ENCODE results near the gene SDR39U1. TPM values are rescaled to one million over a fixed set of nuclear protein-coding genes. Genes with fewer than 3 reads are reported as not detected.

Gene SDR39U1
- total RNA-seq, 1 experiment from 2014 or later: 61.8 TPM

GRCh38 chr14:24431569-24432258 is 10.9 kb downstream of the SDR39U1 start:
- Histone ChIP-seq H3K27ac (ENCODE audit: low read depth, low read length) (peak overlapping the region; percentile 92), H4K20me1 (ENCODE audit: insufficient read depth) (no peaks in the 10 kb centered on the region), H3K4me2 (ENCODE audit: low read length) (peak overlapping the region; percentile 95), H3K9ac (ENCODE audit: low read length) (peak overlapping the region; percentile 95), H3K27me3 (ENCODE audit: insufficient read depth, low read length) (no peaks in the 10 kb centered on the region), H3K36me3 (ENCODE audit: control insufficient read depth in 1 of 2, insufficient read depth in 2 of 2, low read length in 2 of 2) (peaks cover 10 to 15% of the 10 kb centered on the region in 2 experiments; a peak in 3 of 4 replicates), H3K9me2 (ENCODE audit: insufficient read depth) (no peaks in the 10 kb centered on the region), H3K9me3 (ENCODE audit: control insufficient read depth in 1 of 2, insufficient read depth in 1 of 2, low read depth in 1 of 2, low read length in 2 of 2) (no peaks in the 10 kb centered on the region), H3K4me1 (ENCODE audit: control insufficient read depth in 1 of 2, insufficient read depth in 2 of 2, low read length in 2 of 2) (peaks cover 14 to 33% of the 10 kb centered on the region in 2 experiments), H2AFZ (ENCODE audit: low read depth, low read length, poor library complexity, severe bottlenecking) (no peak overlapping the region), H3K79me2 (ENCODE audit: insufficient read depth, low read length) (peaks cover 21% of the 10 kb centered on the region), H3K4me3 (replicated peaks in 1 of 2; ENCODE audit: low read depth in 1 of 2, low read length in 2 of 2) (peak overlapping the region; percentile 93 to 95; a peak in 3 of 4 replicates)
- ATAC-seq: peak; percentile 73
- POLR2A ChIA-PET: interaction anchor here (0.7 to 3.3 kb wide), 17 partner anchors 9 to 338 kb away, joined by 3 to 38 read pairs (median 4); partner anchors contain the start of genes CHMP4A, CIDEB, PCK2 and TINF2
- no TSS peak for BruUV-seq (replicated peaks)
- TF ChIP-seq, protein P1, sequence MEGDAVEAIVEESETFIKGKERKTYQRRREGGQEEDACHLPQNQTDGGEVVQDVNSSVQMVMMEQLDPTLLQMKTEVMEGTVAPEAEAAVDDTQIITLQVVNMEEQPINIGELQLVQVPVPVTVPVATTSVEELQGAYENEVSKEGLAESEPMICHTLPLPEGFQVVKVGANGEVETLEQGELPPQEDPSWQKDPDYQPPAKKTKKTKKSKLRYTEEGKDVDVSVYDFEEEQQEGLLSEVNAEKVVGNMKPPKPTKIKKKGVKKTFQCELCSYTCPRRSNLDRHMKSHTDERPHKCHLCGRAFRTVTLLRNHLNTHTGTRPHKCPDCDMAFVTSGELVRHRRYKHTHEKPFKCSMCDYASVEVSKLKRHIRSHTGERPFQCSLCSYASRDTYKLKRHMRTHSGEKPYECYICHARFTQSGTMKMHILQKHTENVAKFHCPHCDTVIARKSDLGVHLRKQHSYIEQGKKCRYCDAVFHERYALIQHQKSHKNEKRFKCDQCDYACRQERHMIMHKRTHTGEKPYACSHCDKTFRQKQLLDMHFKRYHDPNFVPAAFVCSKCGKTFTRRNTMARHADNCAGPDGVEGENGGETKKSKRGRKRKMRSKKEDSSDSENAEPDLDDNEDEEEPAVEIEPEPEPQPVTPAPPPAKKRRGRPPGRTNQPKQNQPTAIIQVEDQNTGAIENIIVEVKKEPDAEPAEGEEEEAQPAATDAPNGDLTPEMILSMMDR (IDR thresholded peaks at IDR 0.05 in 2 of 3, conservative IDR thresholded peaks at IDR 0.05 in 1 of 3; ENCODE audit: borderline replicate concordance in 1 of 3, insufficient read depth in 1 of 3, low read depth in 2 of 3, low read length in 2 of 3): peak; percentile 96 to 99 (median 97)
- TF ChIP-seq RAD21 (IDR thresholded peaks at IDR 0.05; ENCODE audit: low read depth): peak; percentile 96
- no peak for TF ChIP-seq EZH2 (IDR thresholded peaks at IDR 0.05)
- DNase-seq (ENCODE audit: low read depth, low spot score): peak; percentile 92
- intact Hi-C loops (cut with micrococcal nuclease): loop anchor here (1.0 to 10.0 kb wide), 4 partner anchors 66 to 217 kb away; partner anchors contain the start of genes CHMP4A, MDP1 and TINF2
- CTCF ChIA-PET: interaction anchor here (0.6 to 4.1 kb wide), 38 partner anchors 9 to 285 kb away, joined by 3 to 162 read pairs (median 5); partner anchors contain the start of genes ADCY4, CIDEB, DHRS1 and IPO4
- RAD21 ChIA-PET (ENCODE audit: low non-redundant PET in 1 of 2, low total read pairs in 2 of 2, uncharacterized antibody in 2 of 2, unreplicated experiment in 2 of 2): interaction anchor here (0.6 to 2.1 kb wide), 14 partner anchors 10 to 220 kb away, joined by 3 to 25 read pairs (median 4); partner anchors contain the start of gene DHRS1 (in 1 of the 2)
